ENCODE results near the gene SUGCT. TPM values are rescaled to one million over a fixed set of nuclear protein-coding genes. Genes with fewer than 3 reads are reported as not detected.
"Not testable (repeated sequence)": the region's sequence is repeated elsewhere in the genome, so short reads cannot be mapped to it uniquely, and the experiment has no call there.

SUGCT gene
- total RNA-seq, 1 donor from 2014 or later = 1.2 TPM

DNA sequence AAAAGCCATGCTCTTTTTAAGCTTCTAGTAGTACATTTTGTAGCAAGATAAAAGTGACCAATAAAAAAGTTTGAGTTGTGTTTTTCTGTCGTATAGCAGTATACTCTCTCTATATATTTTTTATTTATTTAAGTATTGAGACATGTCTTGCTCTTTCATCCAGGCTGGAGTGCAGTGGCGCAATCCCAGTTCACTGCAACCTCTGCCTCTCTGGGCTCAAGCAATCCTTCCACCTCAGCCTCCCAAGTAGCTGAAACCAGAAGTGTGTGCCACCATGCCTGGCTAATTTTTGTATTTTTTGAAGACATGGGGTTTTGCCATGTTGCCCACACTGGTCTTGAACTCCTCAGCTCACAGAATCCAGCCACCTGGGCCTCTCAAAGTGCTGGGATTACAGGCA, 2.8 kb downstream of the SUGCT start:
- DNase-seq (ENCODE audit: low spot score in 2 of 2) = no peak
- FAIRE-seq = no peak

DNA sequence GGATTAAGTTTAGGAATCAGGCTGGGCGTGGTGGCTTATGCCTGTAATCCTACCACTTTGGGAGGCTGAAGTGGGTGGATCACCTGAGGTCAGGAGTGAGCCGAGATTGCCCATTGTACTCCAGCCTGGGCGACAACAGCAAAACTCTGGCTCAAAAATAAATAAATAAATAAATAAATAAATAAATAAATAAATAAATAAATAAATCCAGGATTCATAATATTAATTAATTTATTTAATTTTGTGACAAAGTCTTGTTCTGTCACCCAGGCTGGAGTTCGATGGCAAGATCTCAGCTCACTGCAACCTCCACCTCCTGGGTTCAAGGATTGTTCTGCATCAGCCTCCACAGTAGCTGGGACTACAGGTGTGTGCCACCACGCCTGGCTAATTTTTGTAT, 4.2 kb downstream of the SUGCT start:
- no peak for FAIRE-seq
- DNase-seq (ENCODE audit: low spot score in 2 of 2) = no peak

DNA sequence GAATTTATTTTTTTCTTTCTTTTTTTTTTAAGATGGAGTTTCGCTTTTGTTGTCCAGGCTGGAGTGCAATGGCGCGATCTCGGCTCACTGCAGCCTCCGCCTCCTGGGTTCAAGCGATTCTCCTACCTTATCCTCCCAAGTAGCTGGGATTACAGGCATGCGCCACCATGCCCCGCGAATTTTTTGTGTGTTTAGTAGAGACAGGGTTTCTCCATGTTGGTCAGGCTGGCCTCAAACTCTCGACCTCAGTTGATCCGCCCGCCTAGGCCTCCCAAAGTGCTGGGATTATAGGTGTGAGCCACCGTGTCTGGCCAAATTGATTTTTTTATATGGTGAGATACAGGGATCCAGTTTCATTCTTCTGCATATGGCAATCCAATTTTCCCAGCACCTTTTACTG, 5.1 kb downstream of the SUGCT start:
- not testable (repeated sequence) for FAIRE-seq; DNase-seq (ENCODE audit: low spot score in 2 of 2)

DNA sequence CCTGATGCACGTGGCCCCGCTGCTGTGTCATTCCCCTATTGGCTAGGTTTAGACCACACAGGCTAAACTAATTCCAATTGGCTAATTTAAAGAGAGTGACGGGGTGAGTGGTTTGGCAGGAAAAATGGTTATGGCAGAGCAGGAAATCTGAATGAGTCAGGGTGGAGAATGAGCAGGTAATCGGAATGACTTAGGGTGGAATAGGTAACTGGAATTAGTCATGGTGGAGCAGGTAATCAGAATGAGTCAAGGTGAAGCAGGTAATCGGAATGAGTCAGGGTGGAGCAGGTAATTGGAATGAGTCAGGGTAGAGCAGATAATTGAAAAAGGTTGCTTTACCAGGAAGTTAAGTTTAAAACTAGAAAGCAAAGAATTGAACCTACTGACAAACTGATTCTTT, 7.1 kb downstream of the SUGCT start:
- FAIRE-seq; DNase-seq (ENCODE audit: low spot score in 2 of 2): not testable (repeated sequence)

DNA sequence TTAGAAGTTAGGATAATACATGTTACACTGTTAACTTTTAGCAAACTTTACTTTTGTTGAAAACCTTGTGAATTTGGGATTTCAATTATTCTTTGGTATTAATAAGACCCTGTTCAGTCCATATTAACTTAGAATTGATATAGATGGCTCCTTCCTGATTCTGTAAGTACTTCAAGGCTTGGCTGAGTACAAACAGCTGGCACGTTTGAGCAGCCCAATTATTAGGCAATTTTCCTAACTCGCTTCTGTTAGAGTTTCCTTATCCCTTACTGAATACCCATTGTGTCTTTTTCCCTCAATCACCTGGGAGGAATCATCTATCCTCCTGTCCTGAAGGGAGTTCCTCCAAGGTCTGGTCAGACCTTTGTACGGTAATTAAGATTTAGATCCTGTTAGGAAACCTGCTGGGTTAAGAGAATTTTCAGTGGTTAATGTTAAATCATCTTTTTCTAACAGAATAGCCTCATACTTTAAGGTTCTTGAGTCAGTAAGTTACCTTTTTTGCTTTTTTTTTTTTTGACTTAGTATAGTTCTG, 10.9 kb downstream of the SUGCT start:
- FAIRE-seq; DNase-seq (ENCODE audit: low spot score in 2 of 2): not testable (repeated sequence)

DNA sequence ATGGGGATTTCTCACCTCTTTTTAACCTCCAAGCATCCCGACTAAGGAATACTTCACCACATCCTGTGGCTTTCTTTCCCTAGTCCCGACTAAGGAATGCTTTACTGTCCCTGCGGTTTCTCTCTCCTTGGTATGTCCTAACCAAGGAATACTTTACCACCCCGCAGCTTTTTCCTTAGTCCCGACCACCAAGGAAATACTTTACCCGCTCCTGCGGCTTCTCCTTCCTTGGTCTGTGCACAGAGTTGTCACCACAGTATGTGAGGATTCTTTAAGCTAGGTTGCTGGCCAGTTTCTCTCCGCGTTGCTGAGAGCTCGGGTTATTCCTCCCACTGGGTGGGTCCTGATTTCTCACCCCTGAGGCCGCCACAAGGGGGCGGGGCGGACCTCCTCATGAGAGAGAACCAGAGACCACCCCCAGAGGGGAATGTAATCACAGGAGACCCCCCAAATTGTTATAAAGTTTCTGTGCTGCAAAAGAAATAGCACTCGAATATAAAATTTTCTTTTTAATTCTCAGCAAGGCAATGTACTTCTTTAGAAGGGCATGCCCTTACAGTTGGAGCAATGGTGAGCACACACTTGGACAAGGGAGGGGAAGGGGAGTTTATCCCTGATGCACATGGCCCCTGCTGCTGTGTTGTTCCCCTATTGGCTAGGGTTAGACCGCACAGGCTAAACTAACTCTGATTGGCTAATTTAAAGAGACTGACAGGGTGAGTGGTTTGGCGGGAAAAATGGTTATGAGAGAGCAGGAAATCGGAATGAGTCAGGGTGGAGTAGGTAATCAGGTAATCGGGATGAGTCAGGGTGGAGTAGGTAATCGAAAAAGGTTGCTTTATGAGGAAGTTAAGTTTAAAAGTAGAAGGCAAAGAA, 12.8 kb downstream of the SUGCT start:
- FAIRE-seq = no peak
- DNase-seq (ENCODE audit: low spot score in 2 of 2) = no peak

DNA sequence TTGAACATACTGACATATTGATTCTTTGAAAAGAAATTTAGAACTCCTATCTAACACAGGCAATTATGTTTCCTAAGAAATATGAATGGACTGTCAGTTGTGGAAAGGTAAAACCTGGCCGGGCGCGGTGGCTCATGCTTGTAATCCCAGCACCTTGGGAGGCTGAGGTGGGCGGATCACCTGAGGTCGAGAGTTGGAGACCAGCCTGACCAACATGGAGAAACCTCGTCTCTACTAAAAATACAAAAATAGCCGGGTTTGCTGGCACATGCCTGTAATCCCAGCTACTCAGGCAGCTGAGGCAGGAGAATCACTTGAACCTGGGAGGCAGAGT, 13.4 kb downstream of the SUGCT start:
- not testable (repeated sequence) for DNase-seq (ENCODE audit: low spot score in 2 of 2); FAIRE-seq

DNA sequence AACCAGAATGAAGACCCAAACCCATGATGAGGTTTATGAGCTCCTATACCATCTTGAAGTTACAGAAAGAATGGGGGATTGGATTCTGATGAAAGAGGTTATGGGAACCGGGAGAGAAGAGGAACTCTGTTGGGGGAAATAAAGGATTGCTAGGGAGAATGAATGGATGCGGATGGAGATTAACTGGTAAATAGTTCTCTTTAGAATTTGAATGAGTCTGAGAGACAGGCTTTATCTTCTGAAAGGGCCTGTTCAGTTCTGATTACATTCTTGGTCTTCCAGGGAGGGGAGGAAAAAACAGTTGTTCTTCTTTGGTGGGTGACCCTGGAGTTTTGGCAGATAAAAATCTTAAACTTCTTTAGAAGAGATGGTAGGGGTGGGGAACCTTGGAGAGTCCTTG, 13.9 kb downstream of the SUGCT start:
- DNase-seq (ENCODE audit: low spot score in 2 of 2) = no peak
- FAIRE-seq = no peak

DNA sequence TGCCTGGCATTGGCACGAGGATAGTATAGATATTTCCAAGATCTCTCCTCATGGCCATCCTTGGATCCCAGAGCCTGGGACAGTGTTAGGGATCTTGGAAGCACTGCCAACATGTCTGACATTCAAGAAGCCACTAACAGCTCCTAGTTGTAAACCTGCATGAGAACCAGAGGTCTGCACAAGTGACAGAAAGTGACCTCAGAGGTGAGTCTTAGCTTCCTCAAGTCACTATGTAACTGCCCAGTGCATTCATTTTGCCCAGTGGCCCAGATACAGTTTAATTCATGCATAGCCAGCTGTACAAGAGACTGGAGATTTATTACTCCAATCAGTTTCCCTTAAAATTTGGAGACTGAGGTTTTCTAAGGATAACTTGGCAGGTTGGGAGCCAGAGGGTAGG, 16.7 kb downstream of the SUGCT start:
- FAIRE-seq (no peak), DNase-seq (ENCODE audit: low spot score in 2 of 2) (no peak)

DNA sequence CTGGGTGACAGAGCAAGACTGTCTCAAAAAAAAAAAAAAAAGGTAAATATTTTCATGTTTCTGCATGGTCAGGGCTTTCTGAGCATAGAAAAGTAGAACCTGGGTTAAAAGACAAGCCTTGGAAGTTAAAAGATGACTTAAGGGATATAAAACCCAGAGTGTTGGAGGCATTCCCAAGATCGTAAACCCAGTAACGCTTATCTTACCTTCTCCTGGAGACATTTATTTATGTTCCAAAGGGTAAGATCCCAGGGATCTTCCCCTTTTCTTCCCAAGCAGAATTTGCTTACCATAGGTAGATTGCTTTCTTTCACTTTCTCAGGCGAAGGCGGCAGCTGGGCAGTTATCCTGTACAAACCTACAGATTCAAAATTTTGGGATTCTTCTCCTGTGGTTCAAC, 22.2 kb downstream of the SUGCT start:
- FAIRE-seq = no peak

DNA sequence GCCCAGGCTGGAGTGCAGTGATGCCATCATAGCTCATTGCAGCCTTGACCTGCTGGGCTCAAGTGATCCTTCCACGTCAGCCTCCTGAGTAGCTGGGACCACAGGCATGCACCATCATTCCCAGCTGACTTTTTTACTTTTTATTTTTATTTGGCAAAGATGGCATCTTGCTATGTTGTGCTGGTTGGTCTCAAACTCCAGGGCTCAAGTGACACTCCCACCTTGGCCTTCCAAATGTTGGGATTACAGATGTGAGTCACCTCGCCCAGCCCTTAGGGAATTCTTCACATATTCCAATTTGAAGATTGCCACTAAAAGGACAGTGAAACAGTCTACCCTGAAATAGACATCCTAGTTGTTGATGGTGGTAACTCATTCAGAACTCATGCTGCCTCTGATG, 27.7 kb downstream of the SUGCT start:
- DNase-seq (ENCODE audit: low spot score in 2 of 2) (no peak), FAIRE-seq (no peak)

More for the DNA sequence above, 22.2 kb downstream of the SUGCT start:
- DNase-seq (ENCODE audit: low spot score in 2 of 2) = no peak

DNA sequence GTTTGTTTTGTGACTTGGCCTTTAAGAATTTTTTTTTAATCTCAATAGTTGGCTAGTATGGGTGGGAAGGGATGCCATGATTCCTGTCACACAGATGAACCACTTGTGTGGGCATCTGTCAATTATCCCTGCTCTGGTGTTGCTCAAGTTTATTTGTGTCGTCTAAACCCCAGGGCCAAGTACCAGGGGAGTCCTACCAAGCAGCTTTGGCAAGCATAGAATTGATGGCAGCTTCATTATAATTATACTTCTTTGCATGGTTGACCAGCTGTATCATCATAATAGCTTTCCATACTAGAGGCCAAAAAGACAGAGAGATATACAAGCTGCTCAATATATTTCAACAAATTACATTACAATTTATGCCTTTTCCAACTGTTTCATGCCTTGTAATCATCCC, 30.4 kb downstream of the SUGCT start:
- DNase-seq (ENCODE audit: low spot score in 2 of 2) = no peak
- no peak for FAIRE-seq

DNA sequence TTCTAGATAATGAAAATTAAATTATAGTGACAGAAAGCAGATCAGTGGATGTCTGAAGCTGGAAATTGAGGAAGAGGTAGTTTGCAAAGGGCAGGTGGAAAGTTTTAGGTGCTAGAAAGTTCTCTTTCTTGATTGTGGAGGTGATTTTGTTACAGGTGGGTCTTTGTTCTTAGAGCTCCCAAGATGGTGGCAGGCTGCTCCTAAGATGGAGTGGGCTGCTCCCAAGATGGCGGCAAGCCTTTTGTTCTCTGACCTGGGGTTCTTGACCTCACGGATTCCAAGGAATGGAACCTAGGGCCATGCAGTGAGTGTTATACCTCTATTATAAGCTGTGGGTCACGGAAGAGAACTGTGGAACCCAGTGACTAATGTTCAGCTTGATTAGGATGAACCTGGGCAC, 32.5 kb downstream of the SUGCT start:
- DNase-seq (ENCODE audit: low spot score in 2 of 2) = no peak
- no peak for FAIRE-seq

DNA sequence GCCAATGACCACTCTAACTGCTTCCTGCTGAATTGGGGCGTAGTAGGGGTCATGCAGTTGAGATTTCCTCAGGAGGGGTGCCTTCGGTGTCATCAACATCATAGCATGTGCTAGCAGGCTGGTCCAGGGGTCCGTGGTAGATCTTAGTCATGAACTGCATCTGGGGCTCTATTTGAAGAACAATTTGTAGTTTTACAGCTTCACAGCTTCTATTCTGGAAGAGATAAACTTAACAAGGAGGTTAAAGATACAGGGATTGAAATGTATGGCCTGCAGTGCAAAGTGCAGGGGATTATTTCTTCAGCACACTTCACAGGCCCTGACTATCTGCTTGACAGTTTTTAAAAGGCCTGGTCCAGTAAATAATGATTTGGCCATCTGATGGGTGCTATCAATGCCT, 33.5 kb downstream of the SUGCT start:
- FAIRE-seq; DNase-seq (ENCODE audit: low spot score in 2 of 2): not testable (repeated sequence)

DNA sequence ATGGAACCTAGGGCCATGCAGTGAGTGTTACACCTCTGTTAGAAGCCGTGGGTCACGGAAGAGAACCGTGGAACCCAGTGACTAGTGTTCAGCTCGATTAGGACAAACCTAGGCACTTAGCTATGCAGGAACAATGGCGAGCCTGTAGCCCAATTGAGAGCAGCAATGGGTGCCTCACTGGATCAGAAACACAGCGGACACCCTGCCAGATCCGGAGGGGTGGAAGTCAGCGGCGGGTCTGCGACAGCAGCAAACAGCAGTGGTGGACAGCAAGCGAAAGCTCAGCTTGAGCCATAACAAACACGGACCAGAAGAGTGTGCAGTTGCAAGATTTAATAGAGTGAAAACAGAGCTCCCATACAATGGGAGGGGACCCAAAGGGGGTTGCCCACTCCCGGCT, 38.3 kb downstream of the SUGCT start:
- not testable (repeated sequence) for FAIRE-seq; DNase-seq (ENCODE audit: low spot score in 2 of 2)

DNA sequence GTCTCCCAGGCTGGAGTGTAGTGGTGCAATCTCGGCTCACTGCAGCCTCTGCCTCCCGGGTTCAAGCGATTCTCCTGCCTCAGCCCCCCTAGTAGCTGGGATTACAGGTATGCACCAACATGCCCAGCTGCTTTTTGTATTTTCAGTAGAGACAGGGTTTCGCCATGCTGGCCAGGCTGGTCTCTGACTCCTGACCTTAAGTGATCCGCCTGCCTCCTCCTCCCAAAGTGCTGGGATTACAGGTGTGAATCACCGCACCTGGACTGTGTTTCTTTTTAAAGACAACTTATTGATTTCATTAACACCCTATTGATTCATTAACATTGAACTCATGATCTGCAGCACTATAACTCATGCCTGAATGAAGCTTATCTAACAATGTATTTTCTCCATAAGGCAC, 40.5 kb downstream of the SUGCT start:
- not testable (repeated sequence) for DNase-seq (ENCODE audit: low spot score in 2 of 2); FAIRE-seq

DNA sequence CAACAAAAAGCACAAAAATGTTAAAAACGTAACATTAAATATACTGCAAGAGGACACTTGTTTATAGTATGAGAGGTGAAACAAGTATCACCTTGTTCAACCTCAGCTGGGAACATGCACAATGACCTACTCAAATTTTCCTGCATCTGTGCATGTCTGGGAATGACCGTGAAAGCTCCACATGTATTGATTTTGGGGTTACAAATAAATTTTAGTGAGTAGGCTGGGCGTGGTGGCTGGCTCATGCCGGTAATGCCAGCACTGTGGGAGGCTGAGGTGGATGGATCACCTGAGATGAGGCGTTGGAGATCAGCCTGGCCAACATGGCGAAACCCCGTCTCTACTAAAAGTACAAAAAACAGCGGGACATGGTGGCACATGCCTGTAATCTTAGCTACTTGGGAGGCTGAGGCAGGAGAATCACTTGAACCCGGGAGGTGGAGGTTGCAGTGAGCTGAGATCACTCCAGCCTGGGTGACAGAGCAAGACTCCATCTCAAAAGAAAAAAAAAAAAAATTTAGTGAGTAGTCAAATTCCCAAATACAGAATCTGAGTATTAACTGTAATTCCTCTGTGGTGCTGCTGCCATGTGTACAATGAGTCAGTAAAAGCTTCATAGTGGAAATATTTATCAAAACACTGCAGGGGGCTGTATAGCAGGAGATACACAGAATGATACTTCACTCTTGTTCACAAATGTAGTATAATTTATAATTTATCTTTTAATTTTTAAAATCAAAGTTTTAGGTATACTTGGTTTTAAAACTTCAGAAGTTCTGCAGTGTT, 41.1 kb downstream of the SUGCT start:
- FAIRE-seq (no peak), DNase-seq (ENCODE audit: low spot score in 2 of 2) (no peak)

DNA sequence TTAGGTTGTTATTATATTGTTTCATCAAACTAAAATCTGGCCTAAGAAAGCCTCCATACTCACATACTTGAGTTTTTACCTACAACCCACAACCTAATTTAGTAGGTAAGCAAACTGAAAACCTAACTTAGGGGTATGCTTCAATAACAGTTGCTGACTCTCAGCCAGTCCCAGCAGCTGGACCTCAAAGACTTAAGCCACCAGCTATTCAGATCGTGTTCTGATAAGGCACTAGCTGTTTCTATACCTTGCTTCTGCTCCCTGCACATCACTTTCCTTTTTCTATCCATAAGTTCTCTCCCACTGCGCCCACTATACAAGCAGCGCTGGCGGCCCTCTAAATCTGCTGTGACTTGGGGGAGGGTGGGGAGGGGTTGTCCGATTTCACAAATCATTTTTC, 42.3 kb downstream of the SUGCT start:
- DNase-seq (ENCODE audit: low spot score in 2 of 2) (no peak), FAIRE-seq (no peak)

DNA sequence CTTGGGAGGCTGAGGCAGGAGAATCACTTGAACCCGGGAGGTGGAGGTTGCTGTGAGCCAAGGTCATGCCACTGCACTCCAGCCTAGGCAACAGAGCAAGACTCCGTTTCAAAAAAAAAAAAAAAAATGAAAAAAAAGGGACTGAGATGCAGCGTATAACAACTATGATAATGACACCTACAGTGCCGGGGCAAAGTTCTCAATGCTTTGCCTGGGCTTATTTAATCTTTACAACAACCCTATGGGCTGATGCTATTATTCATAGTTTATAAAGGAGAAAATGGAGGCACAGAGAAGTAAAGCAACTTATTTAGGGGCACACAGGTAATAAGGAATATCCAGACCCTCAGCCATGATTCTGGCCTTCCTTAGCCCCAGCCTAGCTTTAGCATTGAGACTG, 47.6 kb downstream of the SUGCT start:
- DNase-seq (ENCODE audit: low spot score in 2 of 2) = no peak
- no peak for FAIRE-seq

DNA sequence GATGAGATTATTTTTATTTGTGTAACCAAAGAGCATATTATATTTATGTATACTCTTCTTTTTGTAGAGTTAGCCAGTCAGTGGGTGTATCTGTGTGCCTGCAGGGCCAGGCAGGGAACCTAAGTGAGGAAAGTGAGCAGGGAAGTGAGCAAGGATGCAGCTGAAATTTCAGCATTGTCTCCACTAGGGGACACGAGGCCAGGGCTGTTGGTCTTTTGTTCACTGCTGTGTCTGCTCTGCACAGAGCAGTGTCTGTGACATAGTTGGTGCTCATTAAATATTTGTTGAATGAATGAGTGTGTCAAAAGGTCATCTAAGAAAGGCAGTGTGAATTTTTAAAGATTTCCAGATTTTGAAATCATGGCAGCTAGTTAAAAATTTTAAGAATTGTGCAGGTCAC, 51.8 kb downstream of the SUGCT start:
- FAIRE-seq (no peak), DNase-seq (ENCODE audit: low spot score in 2 of 2) (no peak)

DNA sequence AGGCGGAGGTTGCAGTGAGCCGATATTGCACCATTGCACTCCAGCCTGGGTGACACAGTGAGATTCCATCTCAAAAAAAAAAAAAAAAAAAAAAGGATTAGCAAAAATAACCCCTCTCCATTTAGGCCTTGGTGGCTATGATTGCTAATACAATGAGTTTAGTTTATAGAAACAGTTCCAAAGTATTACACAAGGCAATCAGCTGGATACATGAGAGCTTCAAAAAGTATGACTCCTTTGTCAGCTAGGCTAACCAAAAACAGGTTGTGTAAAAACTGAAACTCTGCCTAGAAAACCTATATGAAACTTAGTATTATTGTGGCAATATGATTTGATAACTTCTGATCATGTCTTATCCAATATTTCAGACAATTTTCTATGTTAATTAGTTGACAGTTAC, 57.2 kb downstream of the SUGCT start:
- DNase-seq (ENCODE audit: low spot score in 2 of 2) (no peak), FAIRE-seq (no peak)
